GM19035 (cell line): ENCODE results near the gene ALDOA.
"Not testable (repeated sequence)": the region's sequence is repeated elsewhere in the genome, so short reads cannot be mapped to it uniquely, and the experiment has no call there.

ENCODE experiments used
- ATAC-seq: cut with Tn5 transposase; IDR thresholded peaks from one replicate; pipeline ENCODE4 v1.9.1; 2021; ENCODE audit not compliant: unreplicated experiment

Gene ALDOA

GRCh38 chr16:30114411-30114810 lies 48.9 kb downstream of the ALDOA start:
- ATAC-seq = no peak

- not testable (repeated sequence) for ATAC-seq
Measured at GRCh38 chr16:30114833-30115232, 49.3 kb downstream of the ALDOA start.

- ATAC-seq = no peak
Measured at GRCh38 chr16:30115238-30115637, 49.7 kb downstream of the ALDOA start.

- no peak for ATAC-seq
Measured at GRCh38 chr16:30116291-30117207, 51.0 kb downstream of the ALDOA start.

- ATAC-seq = no peak
Measured at GRCh38 chr16:30117768-30118167, 52.2 kb downstream of the ALDOA start.

- no peak for ATAC-seq
Measured at GRCh38 chr16:30119428-30119827, 53.9 kb downstream of the ALDOA start.
